K562 (cell line): Measurements from ENCODE around the gene OR2W3. TPM values are rescaled to one million over a fixed set of nuclear protein-coding genes. Genes with fewer than 3 reads are reported as not detected.

Experiments
- ATAC-seq: fragments of 200-7000 bp; cut with Tn5 transposase; 3 replicates; pipeline ENCODE4 v1.9.1; 2020; ENCODE audit warnings: moderate library complexity
- BruUV-seq: library from RNA; stranded (reverse); fragments of 400-500 nt; replicated peaks from 2 replicates; lab custom pipeline; 2021; lab: Mats Ljungman, UMichigan
- CTCF ChIA-PET: fragments of 300-600 bp; formaldehyde crosslinking; extraction: SDS; loops from one replicate; lab custom pipeline; 2021; ENCODE audit warnings: low intra/inter-chr PET ratio; lab: Yijun Ruan, JAX
- POLR2A ChIA-PET: fragments of 300-600, 350-650 bp; sonication (Branson Sonifier 250); formaldehyde crosslinking; extraction: SDS; loops from one replicate; lab custom pipeline; 2021; ENCODE audit warnings: antibody characterized with exemption, inconsistent platforms; lab: Yijun Ruan, JAX
- DNase-seq, 4 experiments: peaks; one replicate each; pipeline versions ENCODE4 v3.0.0 to v3.0.0-alpha.2; 2011 to 2018; ENCODE audit warnings: low spot score in 3 of 4, mixed read lengths in 3 of 4; ENCODE audit errors: extremely low read depth in 1 of 4
- FAIRE-seq: peaks from 2 replicates; lab custom pipeline; 2011; peaks lifted over from hg19 to GRCh38; lab: Jason Lieb, UNC
- H2AFZ ChIP-seq: 2 replicates; pipeline ENCODE4 v1.6.0; 2011; ENCODE audit warnings: low read depth, low read length, control low read depth, inconsistent platforms
- H3K27ac ChIP-seq: fragments of 200-600 bp; 3 replicates; pipeline ENCODE4 v1.8.0; 2011; ENCODE audit warnings: low read depth, mild to moderate bottlenecking, control low read depth, inconsistent platforms, low read length, moderate library complexity, mixed read lengths; ENCODE audit errors: extremely low read depth
- H3K27me3 ChIP-seq, 2 experiments: fragments of 300-600 bp in 1 of 2; 2 replicates in 1 of 2; 3 replicates in 1 of 2; pipeline versions ENCODE4 v1.6.0 to v1.8.0; 2011; ENCODE audit warnings: inconsistent platforms in 2 of 2, low read length in 2 of 2, mild to moderate bottlenecking in 1 of 2, mixed read lengths in 1 of 2, moderate library complexity in 1 of 2; ENCODE audit not compliant: control insufficient read depth in 2 of 2, insufficient read depth in 2 of 2
- H3K36me3 ChIP-seq: fragments of 300-600 bp; 3 replicates; pipeline ENCODE4 v1.8.0; 2011; ENCODE audit warnings: mild to moderate bottlenecking, low read length, inconsistent platforms; ENCODE audit not compliant: control insufficient read depth, insufficient read depth
- H3K4me1 ChIP-seq, 2 experiments: fragments of 200-600 bp in 1 of 2; replicated peaks in 1 of 2; 2 replicates in 1 of 2; 3 replicates in 1 of 2; pipeline versions ENCODE4 v1.5.1 to v1.8.0; 2011; ENCODE audit warnings: inconsistent platforms in 2 of 2, low read length in 2 of 2, mild to moderate bottlenecking in 1 of 2, mixed read lengths in 1 of 2, moderate library complexity in 1 of 2; ENCODE audit not compliant: control insufficient read depth in 2 of 2, insufficient read depth in 2 of 2
- H3K4me2 ChIP-seq: 2 replicates; pipeline ENCODE4 v1.6.1; 2011; ENCODE audit warnings: low read length, control low read depth, inconsistent platforms, mixed read lengths; ENCODE audit not compliant: insufficient read depth
- H3K4me3 ChIP-seq: fragments of 200-600 bp; sonication (generic), shearing (Covaris generic); 2 replicates; pipeline ENCODE4 v1.5.1; 2016; ENCODE audit warnings: control low read depth, inconsistent platforms
- H3K79me2 ChIP-seq: fragments of 200-600 bp; 3 replicates; pipeline ENCODE4 v1.8.0; 2011; ENCODE audit warnings: low read length, inconsistent platforms; ENCODE audit not compliant: control insufficient read depth, insufficient read depth
- H3K9ac ChIP-seq, 2 experiments: 2 replicates each; pipeline versions ENCODE4 v1.6.0 to v1.6.1; 2011; ENCODE audit warnings: low read depth in 2 of 2, low read length in 2 of 2, control low read depth in 1 of 2, inconsistent platforms in 1 of 2, mild to moderate bottlenecking in 1 of 2, mixed read lengths in 1 of 2; ENCODE audit not compliant: insufficient read depth in 1 of 2
- H3K9me1 ChIP-seq: one replicate; pipeline ENCODE4 v1.6.0; 2011; ENCODE audit warnings: inconsistent platforms, mild to moderate bottlenecking, low read length, moderate library complexity; ENCODE audit not compliant: control insufficient read depth, insufficient read depth
- H3K9me3 ChIP-seq: replicated peaks from 2 replicates; pipeline ENCODE4 v1.5.1; 2011; ENCODE audit warnings: low read depth, low read length, inconsistent platforms; ENCODE audit not compliant: control insufficient read depth, insufficient read depth
- H4K20me1 ChIP-seq: replicated peaks from 2 replicates; pipeline ENCODE4 v1.6.1; 2011; ENCODE audit warnings: low read length, inconsistent platforms, mixed read lengths; ENCODE audit not compliant: control insufficient read depth, insufficient read depth
- CEBPB ChIP-seq: fragments of 450-650 bp; IDR thresholded peaks from 2 replicates; pipeline ENCODE4 v1.6.1; 2016; ENCODE audit warnings: missing genetic modification characterization, missing compliant biosample characterization
- CEBPG ChIP-seq, 3 experiments: fragments of 200-800 bp in 1 of 3; sonication (Bioruptor generic) in 1 of 3; sonication (generic) in 1 of 3; formaldehyde crosslinking in 1 of 3; IDR thresholded peaks in 2 of 3; conservative IDR thresholded peaks in 1 of 3; 2 replicates each; pipeline versions ENCODE4 v1.6.1 to v1.8.0; 2016 to 2022; ENCODE audit warnings: missing compliant biosample characterization in 2 of 3, missing genetic modification characterization in 2 of 3, mild to moderate bottlenecking in 1 of 3, missing genetic modification reagents in 1 of 3
- ESRRA ChIP-seq: fragments of 450-650 bp; IDR thresholded peaks from 2 replicates; pipeline ENCODE4 v1.6.1; 2014; ENCODE audit warnings: low read depth, mild to moderate bottlenecking, moderate library complexity, borderline replicate concordance
- HNRNPK ChIP-seq: fragments of 200-400 bp; formaldehyde crosslinking; IDR thresholded peaks from one replicate; pipeline ENCODE4 v1.6.1; 2018; ENCODE audit warnings: mild to moderate bottlenecking, low read depth, low read length; ENCODE audit not compliant: poor library complexity, severe bottlenecking
- WHSC1 ChIP-seq: IDR thresholded peaks from one replicate; pipeline ENCODE4 v1.6.1; 2012; ENCODE audit warnings: low read length, control low read depth, inconsistent platforms
- ZBTB8A ChIP-seq: fragments of 450-650 bp; IDR thresholded peaks from 2 replicates; pipeline ENCODE4 v1.6.1; 2018; ENCODE audit warnings: mild to moderate bottlenecking, moderate library complexity; ENCODE audit not compliant: partially characterized antibody
- WGBS: fragments of 100-300 bp; shearing (Covaris generic); methylation state at CpG from one replicate; pipeline ENCODE4 v1.1.6; 2016; ENCODE audit warnings: low coverage, mixed read lengths; ENCODE audit not compliant: insufficient coverage; ENCODE audit errors: missing lambda C conversion rate; 5-methylcytosine and 5-hydroxymethylcytosine counted together
- in situ Hi-C: fragments of 300-500 bp; cut with MboI; formaldehyde crosslinking; loops from 4 replicates; pipeline ENCODE4 v1.15.0; 2018; ENCODE audit warnings: inconsistent platforms, mixed read lengths
- intact Hi-C: fragments of 100-400 bp; cut with micrococcal nuclease; formaldehyde crosslinking; loops from 2 replicates; pipeline ENCODE4 v1.14.2; 2022
- polyA plus RNA-seq, 8 experiments: library from polyadenylated mRNA; depleted of rRNA in 4 of 8; stranded (reverse) in 5 of 8; unstranded in 3 of 8; fragments of >200 nt; fragmentation: Nextera tagmentation in 2 of 8; fragmentation: Illumina TruSeq in 1 of 8; extraction: Ambion mirVana in 2 of 8; extraction: Trizol in 1 of 8; gene quantifications; 2 replicates each; pipeline versions ENCODE4 v1.2.1 to v1.2.3, GENCODE V29; 2011 to 2014; ENCODE audit warnings: inconsistent platforms in 1 of 8, missing spikeins in 1 of 8
- total RNA-seq, 7 experiments: library from RNA; depleted of rRNA in 6 of 7; stranded (reverse); fragments of >200 nt in 6 of 7; fragmentation: Illumina TruSeq in 2 of 7; extraction: Trizol in 2 of 7; gene quantifications; 2 replicates each; pipeline versions ENCODE4 v1.2.1 to v1.2.3, GENCODE V29; 2011 to 2021; ENCODE audit warnings: low replicate concordance in 1 of 7

Gene OR2W3
- total and polyA plus RNA-seq, 9 of the 15 experiments (the other 6 are each of a cell fraction or from before 2014, with no cell fraction given): 0.67 to 7.6 (median 3.7) TPM

GRCh38 chr1:247942624-247943023 lies 47.2 kb downstream of the OR2W3 start:
- intact Hi-C loops: no loop called here
- no peak for DNase-seq
- H3K27me3 ChIP-seq: no peaks in the 10 kb centered on the region
- no peak overlapping the region for H3K4me3 ChIP-seq
- under 1% methylated on average over 6 of the region's 6 CpGs for WGBS
- TF ChIP-seq ZBTB8A (no peak), CEBPG (CRISPR knock-in tag; IDR thresholded peaks at IDR 0.05) (no peak), CEBPG (tag; conservative IDR thresholded peaks at IDR 0.05 in 1 of 2, IDR thresholded peaks at IDR 0.05 in 1 of 2) (peak; percentile 20 to 63; a peak in 3 of 4 replicates), CEBPB (tag) (peak; percentile 53; the same call in 1 of the 2 replicates), HNRNPK (no peak), WHSC1 (no peak), ESRRA (no peak)
- no peaks in the 10 kb centered on the region; a peak in 1 of 5 replicates for H3K4me1 ChIP-seq
- H3K4me2 ChIP-seq: no peak overlapping the region
- H3K9ac ChIP-seq: no peak overlapping the region
- H3K27ac ChIP-seq: no peak overlapping the region
- no TSS peak for BruUV-seq
- ChIA-PET CTCF (no interaction called here), POLR2A (no interaction called here)
- no peak overlapping the region for H2AFZ ChIP-seq
- no peaks in the 10 kb centered on the region for H3K79me2 ChIP-seq
- no peaks in the 10 kb centered on the region for H4K20me1 ChIP-seq
- H3K9me3 ChIP-seq: no peaks in the 10 kb centered on the region
- no peaks in the 10 kb centered on the region for H3K9me1 ChIP-seq
- no peak for FAIRE-seq
- ATAC-seq: no peak
- in situ Hi-C loops: no loop called here
- no peaks in the 10 kb centered on the region for H3K36me3 ChIP-seq

Other genes starting within 250 kb of the OR2W3 start
Only the 7 nearest of the 17 such genes appear.
- gene OR14A16, start 71.5 kb upstream of the OR2W3 start, total RNA-seq (2014; rRNA removed): not detected in 2 replicates
- not detected in 2 replicates for gene OR14A16, start 71.5 kb upstream of the OR2W3 start, total RNA-seq (2014; rRNA removed; fragmentation: Illumina TruSeq; extraction: Trizol)
- gene OR14A16, start 71.5 kb upstream of the OR2W3 start, total RNA-seq (2015; rRNA removed; fragmentation: Illumina TruSeq; extraction: Trizol): not detected in 2 replicates
- gene OR14A16, start 71.5 kb upstream of the OR2W3 start, total RNA-seq (2021): not detected in 2 replicates
- not detected in 2 replicates for gene OR14A16, start 71.5 kb upstream of the OR2W3 start, polyA plus RNA-seq (2011; rRNA removed)
- not detected in 2 replicates for gene OR14A16, start 71.5 kb upstream of the OR2W3 start, polyA plus RNA-seq (2014; fragmentation: Illumina TruSeq; extraction: Trizol)
- gene OR14A16, start 71.5 kb upstream of the OR2W3 start, polyA plus RNA-seq (2014; fragmentation: Nextera tagmentation; extraction: Ambion mirVana): not detected
- gene OR14A16, start 71.5 kb upstream of the OR2W3 start, polyA plus RNA-seq (2014; rRNA removed): not detected in 2 replicates
- gene OR11L1, start 53.7 kb upstream of the OR2W3 start, total RNA-seq (2014; rRNA removed): not detected in 2 replicates
- not detected in 2 replicates for gene OR11L1, start 53.7 kb upstream of the OR2W3 start, total RNA-seq (2014; rRNA removed; fragmentation: Illumina TruSeq; extraction: Trizol)
- not detected in 2 replicates for gene OR11L1, start 53.7 kb upstream of the OR2W3 start, total RNA-seq (2015; rRNA removed; fragmentation: Illumina TruSeq; extraction: Trizol)
- gene OR11L1, start 53.7 kb upstream of the OR2W3 start, total RNA-seq (2021): not detected in 2 replicates
- not detected in 2 replicates for gene OR11L1, start 53.7 kb upstream of the OR2W3 start, polyA plus RNA-seq (2011; rRNA removed)
- not detected in 2 replicates for gene OR11L1, start 53.7 kb upstream of the OR2W3 start, polyA plus RNA-seq (2014; fragmentation: Illumina TruSeq; extraction: Trizol)
- gene OR11L1, start 53.7 kb upstream of the OR2W3 start, polyA plus RNA-seq (2014; fragmentation: Nextera tagmentation; extraction: Ambion mirVana): not detected
- gene OR11L1, start 53.7 kb upstream of the OR2W3 start, polyA plus RNA-seq (2014; rRNA removed): not detected in 2 replicates
- gene TRIM58, start 38.4 kb upstream of the OR2W3 start, total RNA-seq (2014; rRNA removed): 9.7 and 10.4 TPM in 2 replicates
- gene TRIM58, start 38.4 kb upstream of the OR2W3 start, total RNA-seq (2014; rRNA removed; fragmentation: Illumina TruSeq; extraction: Trizol): 6.6 and 7.2 TPM in 2 replicates
- gene TRIM58, start 38.4 kb upstream of the OR2W3 start, total RNA-seq (2015; rRNA removed; fragmentation: Illumina TruSeq; extraction: Trizol): 7.0 and 7.9 TPM in 2 replicates
- gene TRIM58, start 38.4 kb upstream of the OR2W3 start, total RNA-seq (2021): 19.1 and 19.8 TPM in 2 replicates
- 4.1 and 5.6 TPM in 2 replicates for gene TRIM58, start 38.4 kb upstream of the OR2W3 start, polyA plus RNA-seq (2011; rRNA removed)
- 10.6 and 13.8 TPM in 2 replicates for gene TRIM58, start 38.4 kb upstream of the OR2W3 start, polyA plus RNA-seq (2014; fragmentation: Illumina TruSeq; extraction: Trizol)
- gene TRIM58, start 38.4 kb upstream of the OR2W3 start, polyA plus RNA-seq (2014; fragmentation: Nextera tagmentation; extraction: Ambion mirVana): 1 to 10 TPM; 3.8 to 5.8 TPM
- 8.7 and 10.4 TPM in 2 replicates for gene TRIM58, start 38.4 kb upstream of the OR2W3 start, polyA plus RNA-seq (2014; rRNA removed)
- 0.45 TPM in 1 of 2 replicates, not detected in the other for gene OR2T8, start 24.7 kb downstream of the OR2W3 start, total RNA-seq (2014; rRNA removed)
- 0.15 and 0.35 TPM in 2 replicates for gene OR2T8, start 24.7 kb downstream of the OR2W3 start, total RNA-seq (2014; rRNA removed; fragmentation: Illumina TruSeq; extraction: Trizol)
- gene OR2T8, start 24.7 kb downstream of the OR2W3 start, total RNA-seq (2015; rRNA removed; fragmentation: Illumina TruSeq; extraction: Trizol): 0.38 TPM in 1 of 2 replicates, not detected in the other
- gene OR2T8, start 24.7 kb downstream of the OR2W3 start, total RNA-seq (2021): 0.38 TPM in 1 of 2 replicates, not detected in the other
- 0.27 and 0.38 TPM in 2 replicates for gene OR2T8, start 24.7 kb downstream of the OR2W3 start, polyA plus RNA-seq (2011; rRNA removed)
- gene OR2T8, start 24.7 kb downstream of the OR2W3 start, polyA plus RNA-seq (2014; fragmentation: Illumina TruSeq; extraction: Trizol): 0.25 and 0.46 TPM in 2 replicates
- under 1 TPM in 1 of 2 experiments, not detected in 1; 0.08 TPM for gene OR2T8, start 24.7 kb downstream of the OR2W3 start, polyA plus RNA-seq (2014; fragmentation: Nextera tagmentation; extraction: Ambion mirVana)
- 0.23 and 0.24 TPM in 2 replicates for gene OR2T8, start 24.7 kb downstream of the OR2W3 start, polyA plus RNA-seq (2014; rRNA removed)
- gene OR2AJ1, start 29.3 kb downstream of the OR2W3 start, total RNA-seq (2014; rRNA removed): not detected in 2 replicates
- gene OR2AJ1, start 29.3 kb downstream of the OR2W3 start, total RNA-seq (2014; rRNA removed; fragmentation: Illumina TruSeq; extraction: Trizol): not detected in 2 replicates
- not detected in 2 replicates for gene OR2AJ1, start 29.3 kb downstream of the OR2W3 start, total RNA-seq (2015; rRNA removed; fragmentation: Illumina TruSeq; extraction: Trizol)
- gene OR2AJ1, start 29.3 kb downstream of the OR2W3 start, total RNA-seq (2021): not detected in 2 replicates
- not detected in 2 replicates for gene OR2AJ1, start 29.3 kb downstream of the OR2W3 start, polyA plus RNA-seq (2011; rRNA removed)
- not detected in 2 replicates for gene OR2AJ1, start 29.3 kb downstream of the OR2W3 start, polyA plus RNA-seq (2014; fragmentation: Illumina TruSeq; extraction: Trizol)
- gene OR2AJ1, start 29.3 kb downstream of the OR2W3 start, polyA plus RNA-seq (2014; fragmentation: Nextera tagmentation; extraction: Ambion mirVana): not detected
- not detected in 2 replicates for gene OR2AJ1, start 29.3 kb downstream of the OR2W3 start, polyA plus RNA-seq (2014; rRNA removed)
- gene OR2L8, start 53.3 kb downstream of the OR2W3 start, total RNA-seq (2014; rRNA removed): not detected in 2 replicates
- not detected in 2 replicates for gene OR2L8, start 53.3 kb downstream of the OR2W3 start, total RNA-seq (2014; rRNA removed; fragmentation: Illumina TruSeq; extraction: Trizol)
- gene OR2L8, start 53.3 kb downstream of the OR2W3 start, total RNA-seq (2015; rRNA removed; fragmentation: Illumina TruSeq; extraction: Trizol): not detected in 2 replicates
- gene OR2L8, start 53.3 kb downstream of the OR2W3 start, total RNA-seq (2021): not detected in 2 replicates
- not detected in 2 replicates for gene OR2L8, start 53.3 kb downstream of the OR2W3 start, polyA plus RNA-seq (2011; rRNA removed)
- gene OR2L8, start 53.3 kb downstream of the OR2W3 start, polyA plus RNA-seq (2014; fragmentation: Illumina TruSeq; extraction: Trizol): not detected in 2 replicates
- gene OR2L8, start 53.3 kb downstream of the OR2W3 start, polyA plus RNA-seq (2014; fragmentation: Nextera tagmentation; extraction: Ambion mirVana): not detected
- not detected in 2 replicates for gene OR2L8, start 53.3 kb downstream of the OR2W3 start, polyA plus RNA-seq (2014; rRNA removed)
- not detected in 2 replicates for gene OR2AK2, start 69.6 kb downstream of the OR2W3 start, total RNA-seq (2014; rRNA removed)
- not detected in 2 replicates for gene OR2AK2, start 69.6 kb downstream of the OR2W3 start, total RNA-seq (2014; rRNA removed; fragmentation: Illumina TruSeq; extraction: Trizol)
- not detected in 2 replicates for gene OR2AK2, start 69.6 kb downstream of the OR2W3 start, total RNA-seq (2015; rRNA removed; fragmentation: Illumina TruSeq; extraction: Trizol)
- gene OR2AK2, start 69.6 kb downstream of the OR2W3 start, total RNA-seq (2021): not detected in 2 replicates
- gene OR2AK2, start 69.6 kb downstream of the OR2W3 start, polyA plus RNA-seq (2011; rRNA removed): 0.10 and 0.12 TPM in 2 replicates
- gene OR2AK2, start 69.6 kb downstream of the OR2W3 start, polyA plus RNA-seq (2014; fragmentation: Illumina TruSeq; extraction: Trizol): not detected in 2 replicates
- not detected for gene OR2AK2, start 69.6 kb downstream of the OR2W3 start, polyA plus RNA-seq (2014; fragmentation: Nextera tagmentation; extraction: Ambion mirVana)
- not detected in 2 replicates for gene OR2AK2, start 69.6 kb downstream of the OR2W3 start, polyA plus RNA-seq (2014; rRNA removed)